CD4-positive, alpha-beta memory T cell (primary cell): ENCODE results near the gene TSPAN6. TPM values are rescaled to one million over a fixed set of nuclear protein-coding genes. Genes with fewer than 3 reads are reported as not detected.

Source experiments
- CTCF ChIA-PET: fragments of 350-600 bp; sonication (Branson Sonifier 250); formaldehyde crosslinking; loops from one replicate; lab custom pipeline; 2021; ENCODE audit warnings: inconsistent platforms; ENCODE audit not compliant: partially characterized antibody; lab: Charles Lee
- POLR2A ChIA-PET: fragments of 350-600 bp; sonication (Branson Sonifier 250); formaldehyde crosslinking; loops from one replicate; lab custom pipeline; 2021; ENCODE audit not compliant: partially characterized antibody; lab: Charles Lee
- DNase-seq, 5 donors: peaks; one replicate each; pipeline versions ENCODE4 v3.0.0 to v3.0.0-alpha.2; 2020 to 2022; ENCODE audit warnings: mixed read lengths in 1 of 5
- H3K27ac ChIP-seq: one replicate; pipeline ENCODE4 v1.7.0; 2013; ENCODE audit warnings: low read depth, low read length
- H3K27me3 ChIP-seq: 2 replicates; pipeline ENCODE4 v1.7.0; 2013; ENCODE audit warnings: mild to moderate bottlenecking, low read length, moderate library complexity; ENCODE audit not compliant: insufficient read depth
- H3K36me3 ChIP-seq: 2 replicates; pipeline ENCODE4 v1.7.0; 2013; ENCODE audit warnings: mild to moderate bottlenecking, low read length, moderate library complexity; ENCODE audit not compliant: insufficient read depth
- H3K4me1 ChIP-seq: 2 replicates; pipeline ENCODE4 v1.7.0; 2013; ENCODE audit warnings: mild to moderate bottlenecking, low read length, moderate library complexity; ENCODE audit not compliant: insufficient read depth
- H3K4me3 ChIP-seq, 2 donors: one replicate each; pipeline ENCODE4 v1.7.0; 2013; ENCODE audit warnings: low read length in 2 of 2, mild to moderate bottlenecking in 1 of 2
- H3K9me3 ChIP-seq, 2 donors: one replicate each; pipeline ENCODE4 v1.7.0; 2013; ENCODE audit warnings: low read length in 2 of 2, control low read depth in 1 of 2; ENCODE audit not compliant: control insufficient read depth in 1 of 2
- H3K27ac Mint-ChIP-seq, 7 donors: one replicate each; pipeline ENCODE4 v1.8.0; 2020 to 2021; ENCODE audit warnings: mixed read lengths in 7 of 7, mild to moderate bottlenecking in 6 of 7, inconsistent platforms in 3 of 7, moderate library complexity in 3 of 7
- H3K27me3 Mint-ChIP-seq, 2 donors: one replicate each; pipeline ENCODE4 v1.8.0; 2020 to 2021; ENCODE audit warnings: mixed read lengths in 2 of 2
- H3K36me3 Mint-ChIP-seq, 2 donors: one replicate each; pipeline ENCODE4 v1.8.0; 2020 to 2021; ENCODE audit warnings: mixed read lengths in 2 of 2, inconsistent platforms in 1 of 2, mild to moderate bottlenecking in 1 of 2
- H3K4me1 Mint-ChIP-seq, 4 donors: one replicate each; pipeline ENCODE4 v1.8.0; 2020 to 2021; ENCODE audit warnings: mixed read lengths in 4 of 4, mild to moderate bottlenecking in 1 of 4
- H3K4me3 Mint-ChIP-seq, 8 donors: one replicate each; pipeline ENCODE4 v1.8.0; 2020 to 2021; ENCODE audit warnings: mixed read lengths in 8 of 8, mild to moderate bottlenecking in 7 of 8, moderate library complexity in 6 of 8, inconsistent platforms in 3 of 8
- H3K9me3 Mint-ChIP-seq, 8 donors: one replicate each; pipeline ENCODE4 v1.8.0; 2020 to 2021; ENCODE audit warnings: mixed read lengths in 8 of 8, mild to moderate bottlenecking in 5 of 8, inconsistent platforms in 3 of 8, moderate library complexity in 1 of 8
- intact Hi-C: fragments of 100-400 bp; cut with micrococcal nuclease; formaldehyde crosslinking; loops from one replicate; pipeline ENCODE4 v1.15.1; 2023
- polyA plus RNA-seq, 2 donors: library from polyadenylated mRNA; unstranded; fragments of 300-500 nt; fragmentation: Illumina TruSeq; gene quantifications; one replicate each; pipeline ENCODE4 v1.2.3, GENCODE V29; 2021
- total RNA-seq, 2 experiments: library from RNA; stranded (reverse); gene quantifications; one replicate each; pipeline ENCODE4 v1.2.3, GENCODE V29; 2021

The TSPAN6 gene
- total and polyA plus RNA-seq, 4 experiments from 2014 or later: 0.93 to 4.1 (median 2.5) TPM

DNA sequence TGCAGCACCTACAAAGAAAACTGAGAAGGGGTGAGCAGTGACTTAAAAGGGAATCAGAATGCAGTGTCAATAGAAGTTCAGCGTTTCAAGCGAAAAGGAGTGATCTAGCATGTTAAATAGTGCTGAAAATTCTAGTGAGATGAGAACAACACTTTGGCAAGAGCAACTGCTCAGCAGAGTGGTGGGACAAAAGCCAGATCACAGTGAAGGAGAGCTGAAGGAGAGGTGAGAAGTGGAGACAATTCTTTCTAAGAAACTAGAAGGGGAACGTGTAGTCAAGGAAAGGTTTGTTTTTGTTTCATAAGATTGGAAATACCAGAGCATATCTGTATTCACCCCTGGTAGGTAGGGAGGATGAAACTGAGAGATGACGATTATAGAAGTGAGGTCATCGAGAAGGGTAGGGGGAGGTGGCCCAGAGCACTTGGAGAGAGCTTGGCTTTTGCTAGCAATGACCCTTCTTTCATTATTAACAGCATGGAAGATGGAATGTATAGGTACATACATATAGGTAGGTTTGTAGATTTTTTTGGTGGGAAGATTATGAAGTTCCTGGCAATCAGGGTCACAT is 41.1 kb upstream of the TSPAN6 start:
- Histone ChIP-seq H3K4me3 (no peak overlapping the region), H3K27ac (no peak overlapping the region), H3K27me3 (no peaks in the 10 kb centered on the region), H3K9me3 (no peaks in the 10 kb centered on the region), H3K4me1 (peaks cover 19% of the 10 kb centered on the region), H3K36me3 (no peaks in the 10 kb centered on the region)
- Mint-ChIP-seq H3K27ac (no peak overlapping the region), H3K9me3 (peaks cover 0 to 2% (median 0%) of the 10 kb centered on the region in 8 donors), H3K36me3 (no peaks in the 10 kb centered on the region), H3K4me3 (no peak overlapping the region), H3K4me1 (peaks cover 13 to 18% (median 16%) of the 10 kb centered on the region in 4 donors), H3K27me3 (no peaks in the 10 kb centered on the region)
- POLR2A ChIA-PET: no interaction called here
- intact Hi-C loops: no loop called here
- CTCF ChIA-PET: interaction anchor here (10.9 kb wide), 1 partner anchor 88 kb away, joined by 123 read pairs; no protein-coding TSS in a partner anchor
- DNase-seq: no peak

DNA sequence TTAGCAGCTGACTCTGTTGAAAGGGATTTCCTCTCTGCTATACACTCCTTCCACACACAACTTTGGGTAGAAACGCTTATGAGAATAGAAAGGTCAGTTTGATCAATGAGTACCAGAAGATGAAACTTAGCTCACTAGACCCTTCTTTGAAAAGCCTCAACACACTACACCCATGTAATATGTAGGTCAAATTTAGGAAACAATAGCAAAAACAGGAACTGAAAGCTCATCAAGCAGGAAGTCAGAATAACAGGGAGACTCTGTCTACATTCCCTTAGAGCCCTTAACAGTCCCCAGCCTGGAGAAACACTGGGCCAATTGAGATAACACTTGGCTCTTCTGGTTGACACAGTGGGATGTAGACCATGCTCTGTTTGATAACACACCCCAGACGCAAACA is 38.1 kb upstream of the TSPAN6 start:
- H3K4me1 Mint-ChIP-seq: peaks cover 13 to 19% (median 17%) of the 10 kb centered on the region in 4 donors
- H3K36me3 Mint-ChIP-seq: no peaks in the 10 kb centered on the region
- Histone ChIP-seq H3K4me1 (peaks cover 19% of the 10 kb centered on the region), H3K4me3 (no peak overlapping the region), H3K27ac (no peak overlapping the region), H3K9me3 (no peaks in the 10 kb centered on the region), H3K36me3 (no peaks in the 10 kb centered on the region), H3K27me3 (no peaks in the 10 kb centered on the region)
- H3K27me3 Mint-ChIP-seq: no peaks in the 10 kb centered on the region
- ChIA-PET CTCF (interaction anchor here (0.6 to 10.9 kb wide), 5 partner anchors 9 to 91 kb away, joined by 4 to 123 read pairs (median 6); no protein-coding TSS in a partner anchor), POLR2A (no interaction called here)
- peak overlapping the region in 3 of 7 donors; percentile 2 to 42 (median 41) for H3K27ac Mint-ChIP-seq
- H3K4me3 Mint-ChIP-seq: peak overlapping the region in 6 of 8 donors; percentile 3 to 55 (median 18)
- peaks cover 0 to 2% (median 0%) of the 10 kb centered on the region in 8 donors for H3K9me3 Mint-ChIP-seq
- intact Hi-C loops: no loop called here
- no peak for DNase-seq

DNA sequence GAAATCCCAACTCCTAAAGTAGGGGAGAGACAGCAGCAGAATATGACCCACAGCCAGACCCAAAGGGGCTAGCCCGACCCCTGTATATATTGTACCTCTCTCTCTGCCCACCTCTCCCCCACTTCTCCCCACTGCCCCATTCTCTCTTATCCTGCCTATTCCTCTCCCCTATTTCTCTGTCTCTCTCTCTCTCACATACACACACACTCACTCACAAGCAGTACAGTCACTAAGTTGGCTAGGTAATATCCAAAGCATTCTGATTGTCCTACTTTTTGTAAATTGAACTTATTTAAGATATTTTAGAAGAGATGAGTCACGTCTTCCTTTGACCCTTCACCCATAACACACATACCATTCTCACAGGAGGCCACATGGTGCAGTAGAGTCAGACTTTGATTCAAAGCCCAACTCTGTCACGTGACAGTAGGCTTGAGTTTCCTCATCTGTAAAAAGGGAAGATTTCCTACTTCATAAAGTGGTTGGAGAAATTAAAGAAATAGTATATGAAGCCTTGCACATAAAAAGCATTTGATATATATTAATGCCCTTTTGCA is 36.9 kb upstream of the TSPAN6 start:
- Mint-ChIP-seq H3K27ac (no peak overlapping the region), H3K36me3 (no peaks in the 10 kb centered on the region), H3K9me3 (peaks cover 0 to 2% (median 0%) of the 10 kb centered on the region in 8 donors), H3K27me3 (no peaks in the 10 kb centered on the region), H3K4me3 (no peak overlapping the region), H3K4me1 (peaks cover 13 to 19% (median 17%) of the 10 kb centered on the region in 4 donors)
- Histone ChIP-seq H3K27me3 (no peaks in the 10 kb centered on the region), H3K36me3 (no peaks in the 10 kb centered on the region), H3K9me3 (no peaks in the 10 kb centered on the region), H3K27ac (no peak overlapping the region), H3K4me1 (peaks cover 19% of the 10 kb centered on the region), H3K4me3 (no peak overlapping the region)
- no peak for DNase-seq
- ChIA-PET CTCF (interaction anchor here (1.7 to 10.9 kb wide), 4 partner anchors 10 to 93 kb away, joined by 4 to 123 read pairs (median 14); no protein-coding TSS in a partner anchor), POLR2A (no interaction called here)
- intact Hi-C loops: no loop called here

DNA sequence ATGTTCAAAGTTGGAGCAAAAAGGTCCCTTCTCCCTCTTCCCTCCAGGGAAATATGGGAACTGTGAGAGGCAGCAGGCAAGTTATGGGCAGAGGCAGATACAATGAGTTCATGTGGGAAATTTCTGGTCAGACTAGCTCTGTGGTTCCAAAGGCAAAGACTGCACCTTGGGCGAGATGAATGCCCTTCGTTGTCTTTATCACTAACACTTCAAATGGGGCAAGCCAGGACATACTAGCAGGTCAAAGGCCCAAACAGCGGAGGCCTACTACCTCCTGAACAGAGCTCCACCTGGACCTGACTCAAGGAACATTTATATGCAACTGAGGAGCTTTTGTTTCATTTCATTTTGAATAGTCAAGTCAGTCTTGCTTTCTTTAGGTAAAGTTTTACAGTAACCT is 36.4 kb upstream of the TSPAN6 start:
- no peaks in the 10 kb centered on the region for H3K36me3 ChIP-seq
- Mint-ChIP-seq H3K36me3 (no peaks in the 10 kb centered on the region), H3K9me3 (peaks cover 0 to 2% (median 0%) of the 10 kb centered on the region in 8 donors), H3K4me1 (peaks cover 13 to 19% (median 17%) of the 10 kb centered on the region in 4 donors), H3K4me3 (no peak overlapping the region), H3K27me3 (no peaks in the 10 kb centered on the region), H3K27ac (peak overlapping the region in 1 of 7 donors; percentile 15)
- CTCF ChIA-PET: interaction anchor here (1.7 to 10.9 kb wide), 3 partner anchors 10 to 93 kb away, joined by 4 to 123 read pairs (median 16); no protein-coding TSS in a partner anchor
- H3K27me3 ChIP-seq: no peaks in the 10 kb centered on the region
- no peaks in the 10 kb centered on the region for H3K9me3 ChIP-seq
- peaks cover 19% of the 10 kb centered on the region for H3K4me1 ChIP-seq
- intact Hi-C loops: no loop called here
- H3K27ac ChIP-seq: no peak overlapping the region
- H3K4me3 ChIP-seq: no peak overlapping the region
- no peak for DNase-seq
- POLR2A ChIA-PET: no interaction called here

DNA sequence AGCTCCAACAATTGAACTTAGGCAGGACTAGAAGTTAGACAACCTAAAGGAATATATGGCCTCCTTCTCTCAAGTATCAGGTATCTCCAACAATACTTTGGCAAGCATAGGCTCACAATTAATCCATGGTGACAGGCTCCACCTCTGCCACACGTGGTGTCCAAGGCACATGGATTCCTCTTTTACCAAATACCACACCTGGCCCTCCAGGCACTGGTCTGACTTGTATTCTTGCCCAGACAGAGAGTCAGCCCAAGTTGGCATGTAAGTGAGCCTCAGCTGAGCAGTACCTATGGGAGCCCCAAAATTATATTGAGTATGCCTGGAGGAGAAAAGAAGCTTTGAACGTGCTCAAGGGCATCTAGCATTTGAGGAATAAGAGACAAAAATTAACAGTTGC is 27.0 kb upstream of the TSPAN6 start:
- no peak for DNase-seq
- H3K9me3 Mint-ChIP-seq: no peaks in the 10 kb centered on the region
- no peaks in the 10 kb centered on the region for H3K4me1 ChIP-seq
- no peaks in the 10 kb centered on the region for H3K4me1 Mint-ChIP-seq
- no peaks in the 10 kb centered on the region for H3K27me3 ChIP-seq
- H3K4me3 ChIP-seq: no peak overlapping the region
- ChIA-PET POLR2A (no interaction called here), CTCF (no interaction called here)
- H3K27ac ChIP-seq: no peak overlapping the region
- intact Hi-C loops: no loop called here
- no peaks in the 10 kb centered on the region for H3K9me3 ChIP-seq
- H3K36me3 Mint-ChIP-seq: no peaks in the 10 kb centered on the region
- H3K27me3 Mint-ChIP-seq: peaks cover 1 to 2% of the 10 kb centered on the region in 2 donors
- H3K27ac Mint-ChIP-seq: no peak overlapping the region
- H3K4me3 Mint-ChIP-seq: no peak overlapping the region
- H3K36me3 ChIP-seq: no peaks in the 10 kb centered on the region

DNA sequence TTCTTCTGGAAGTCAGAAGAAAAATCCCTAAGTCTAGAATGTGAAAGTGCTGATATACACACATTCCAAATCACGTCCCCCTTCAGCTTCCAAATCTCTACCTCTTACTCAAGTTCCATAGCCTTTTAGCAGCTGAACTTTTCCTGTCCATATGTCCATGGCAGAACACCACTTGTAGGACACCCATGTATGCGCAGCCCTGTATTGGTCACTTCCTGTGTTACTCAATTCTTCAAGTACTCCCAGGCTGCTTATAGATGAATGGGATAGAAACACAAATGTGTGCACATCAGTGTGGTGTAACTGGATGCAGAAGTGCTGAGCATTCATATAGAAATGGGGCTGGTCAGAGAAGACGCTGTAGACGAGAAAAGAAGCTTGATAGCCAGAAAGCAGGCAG is 26.2 kb upstream of the TSPAN6 start:
- intact Hi-C loops: no loop called here
- Histone ChIP-seq H3K9me3 (no peaks in the 10 kb centered on the region), H3K27ac (no peak overlapping the region), H3K4me1 (no peaks in the 10 kb centered on the region), H3K36me3 (no peaks in the 10 kb centered on the region), H3K27me3 (no peaks in the 10 kb centered on the region), H3K4me3 (no peak overlapping the region)
- no peak overlapping the region for H3K27ac Mint-ChIP-seq
- H3K27me3 Mint-ChIP-seq: peaks cover 1 to 2% of the 10 kb centered on the region in 2 donors
- ChIA-PET CTCF (interaction anchor here (1.1 to 1.3 kb wide), 2 partner anchors 8 to 26 kb away, joined by 3 to 5 read pairs; partner anchors contain the start of gene TSPAN6), POLR2A (no interaction called here)
- no peaks in the 10 kb centered on the region for H3K4me1 Mint-ChIP-seq
- no peak overlapping the region for H3K4me3 Mint-ChIP-seq
- DNase-seq: no peak
- no peaks in the 10 kb centered on the region for H3K36me3 Mint-ChIP-seq
- no peaks in the 10 kb centered on the region for H3K9me3 Mint-ChIP-seq

DNA sequence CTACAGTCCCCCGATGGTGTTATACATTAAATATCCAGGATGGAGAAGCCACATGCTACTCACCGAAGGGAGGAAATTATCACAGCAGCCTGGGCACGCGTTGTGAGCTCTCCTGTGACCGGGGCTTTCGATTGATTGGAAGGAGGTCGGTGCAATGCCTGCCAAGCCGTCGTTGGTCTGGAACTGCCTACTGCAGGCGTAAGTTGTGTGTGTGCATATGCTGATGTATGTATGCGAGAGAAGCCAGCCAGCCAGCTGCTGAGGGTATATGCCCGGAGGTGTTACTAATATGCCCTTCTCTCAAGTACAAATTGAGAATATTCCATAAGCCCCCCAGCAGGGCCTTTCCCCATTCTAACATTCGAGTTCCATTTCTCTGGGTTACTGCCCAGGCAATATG is 25.6 kb upstream of the TSPAN6 start:
- Mint-ChIP-seq H3K36me3 (no peaks in the 10 kb centered on the region), H3K9me3 (no peaks in the 10 kb centered on the region), H3K27ac (no peak overlapping the region), H3K27me3 (peaks cover 1 to 2% of the 10 kb centered on the region in 2 donors), H3K4me1 (no peaks in the 10 kb centered on the region), H3K4me3 (no peak overlapping the region)
- H3K27me3 ChIP-seq: no peaks in the 10 kb centered on the region
- H3K36me3 ChIP-seq: no peaks in the 10 kb centered on the region
- no peak overlapping the region for H3K4me3 ChIP-seq
- ChIA-PET CTCF (interaction anchor here (1.1 to 1.3 kb wide), 2 partner anchors 9 to 25 kb away, joined by 3 to 5 read pairs; partner anchors contain the start of gene TSPAN6), POLR2A (no interaction called here)
- intact Hi-C loops: no loop called here
- H3K4me1 ChIP-seq: no peaks in the 10 kb centered on the region
- no peaks in the 10 kb centered on the region for H3K9me3 ChIP-seq
- no peak overlapping the region for H3K27ac ChIP-seq
- no peak for DNase-seq
